Stimulated activated effector memory CD8-positive, alpha-beta T cell treated with anti-CD3 and anti-CD28 coated beads, Interleukin-12 subunit alpha, Interleukin-12 subunit beta, amount 100 ng/mL, for 72 hours (primary cell): ENCODE measurements around the gene CT47B1.
"Not testable (repeated sequence)": the region's sequence is repeated elsewhere in the genome, so short reads cannot be mapped to it uniquely, and the experiment has no call there.

Source experiments
- ATAC-seq: fragments of 150-1000 bp; cut with Tn5 transposase; 2 replicates; pipeline ENCODE4 v1.10.0; 2021
- DNase-seq, 2 donors: peaks; one replicate each; pipeline ENCODE4 v3.0.0; 2021 to 2022; ENCODE audit warnings: low spot score in 2 of 2
- H3K27ac Mint-ChIP-seq: one replicate; pipeline ENCODE4 v1.8.0; 2022; ENCODE audit warnings: mild to moderate bottlenecking, mixed read lengths
- H3K36me3 Mint-ChIP-seq: one replicate; pipeline ENCODE4 v1.8.0; 2022; ENCODE audit warnings: mild to moderate bottlenecking, mixed read lengths
- H3K4me1 Mint-ChIP-seq: one replicate; pipeline ENCODE4 v1.8.0; 2022; ENCODE audit warnings: mixed read lengths
- H3K4me3 Mint-ChIP-seq: one replicate; pipeline ENCODE4 v1.8.0; 2022; ENCODE audit warnings: mild to moderate bottlenecking, mixed read lengths
- H3K9me3 Mint-ChIP-seq: one replicate; pipeline ENCODE4 v1.8.0; 2022; ENCODE audit warnings: mixed read lengths

CT47B1 gene

DNA sequence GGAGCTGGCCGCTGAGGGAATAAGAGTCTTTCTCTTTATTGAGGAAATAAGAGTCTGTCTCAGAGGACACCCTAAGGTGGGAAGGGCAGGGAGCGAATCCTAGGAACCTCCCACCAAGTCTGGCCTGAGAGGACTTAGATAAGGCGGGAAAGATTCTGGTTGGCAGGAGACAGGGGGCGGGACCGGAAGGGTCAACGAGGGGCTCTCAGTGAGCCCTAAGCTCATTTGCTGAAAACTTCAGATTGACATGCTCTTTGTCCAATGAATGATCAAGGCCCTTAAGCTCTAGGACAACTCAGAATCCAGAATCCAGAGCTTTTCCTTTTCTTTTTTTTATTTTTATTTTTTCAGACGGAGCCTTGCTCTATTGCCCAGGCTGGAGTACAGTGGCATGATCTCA is at the start of gene CT47B1:
Gene CT47B1 (minus strand): TSS at position 101 of the 400 bp plus-strand sequence. CDS start 196 bp downstream, outside the sequence.
- ATAC-seq, H3K27ac Mint-ChIP-seq, DNase-seq, H3K36me3 Mint-ChIP-seq, H3K4me3 Mint-ChIP-seq, H3K9me3 Mint-ChIP-seq, H3K4me1 Mint-ChIP-seq: not testable (repeated sequence)

GRCh38 chrX:120874678-120875557 is 748 bp downstream of the CT47B1 start:
- H3K36me3 Mint-ChIP-seq, result no peaks in the 10 kb centered on the region
- ATAC-seq (no peak), DNase-seq (no peak)
- no peaks in the 10 kb centered on the region for H3K9me3 Mint-ChIP-seq
- H3K27ac Mint-ChIP-seq, result no peak overlapping the region
- no peaks in the 10 kb centered on the region for H3K4me1 Mint-ChIP-seq
- no peak overlapping the region for H3K4me3 Mint-ChIP-seq

GRCh38 chrX:120857240-120857639 is 18.4 kb downstream of the CT47B1 start:
- Mint-ChIP-seq H3K36me3 (no peaks in the 10 kb centered on the region), H3K27ac (no peak overlapping the region), H3K4me1 (no peaks in the 10 kb centered on the region), H3K4me3 (no peak overlapping the region), H3K9me3 (no peaks in the 10 kb centered on the region)
- no peak for DNase-seq
- ATAC-seq, result no peak

DNA sequence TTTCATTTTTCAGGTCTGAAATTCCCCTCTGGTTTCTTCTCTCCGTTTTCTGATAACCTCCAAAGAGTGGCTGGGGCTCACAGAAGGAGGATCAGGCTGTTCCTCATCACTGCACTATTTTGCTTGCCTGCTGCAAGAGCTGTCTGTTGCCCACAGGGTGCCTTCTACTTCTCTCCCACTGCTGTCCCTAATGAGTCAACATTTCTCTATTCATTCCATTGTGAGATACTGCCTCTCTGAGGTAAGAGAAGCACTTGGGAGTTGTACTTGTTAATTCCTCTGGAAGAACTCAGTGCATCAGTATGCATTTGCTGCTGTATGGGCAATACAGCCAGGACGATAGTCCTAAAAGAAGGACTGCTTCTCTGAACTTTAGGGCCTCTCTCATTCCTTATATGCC is 34.8 kb downstream of the CT47B1 start:
- Mint-ChIP-seq H3K27ac (no peak overlapping the region), H3K9me3 (no peaks in the 10 kb centered on the region), H3K4me3 (no peak overlapping the region), H3K4me1 (no peaks in the 10 kb centered on the region), H3K36me3 (no peaks in the 10 kb centered on the region)
- ATAC-seq (no peak), DNase-seq (no peak)

GRCh38 chrX:120839491-120839890 is 36.2 kb downstream of the CT47B1 start:
- Mint-ChIP-seq H3K27ac (no peak overlapping the region), H3K36me3 (no peaks in the 10 kb centered on the region), H3K9me3 (no peaks in the 10 kb centered on the region), H3K4me3 (no peak overlapping the region), H3K4me1 (no peaks in the 10 kb centered on the region)
- DNase-seq, result no peak
- no peak for ATAC-seq

- H3K27ac Mint-ChIP-seq, H3K4me1 Mint-ChIP-seq, ATAC-seq, H3K4me3 Mint-ChIP-seq, H3K9me3 Mint-ChIP-seq, DNase-seq, H3K36me3 Mint-ChIP-seq: not testable (repeated sequence)
These were observed 48.5 kb downstream of the CT47B1 start for GRCh38 chrX:120827213-120827612.

GRCh38 chrX:120825146-120825545 is 50.5 kb downstream of the CT47B1 start:
- DNase-seq (no peak), ATAC-seq (no peak)
- H3K4me3 Mint-ChIP-seq, result no peak overlapping the region
- H3K27ac Mint-ChIP-seq, result no peak overlapping the region
- H3K4me1 Mint-ChIP-seq, result no peaks in the 10 kb centered on the region
- H3K9me3 Mint-ChIP-seq, result peaks cover 2% of the 10 kb centered on the region
- H3K36me3 Mint-ChIP-seq, result no peaks in the 10 kb centered on the region

- H3K4me1 Mint-ChIP-seq, result no peaks in the 10 kb centered on the region
- no peak for ATAC-seq
- no peak overlapping the region for H3K4me3 Mint-ChIP-seq
- no peaks in the 10 kb centered on the region for H3K9me3 Mint-ChIP-seq
- no peak overlapping the region for H3K27ac Mint-ChIP-seq
- DNase-seq, result no peak
- no peaks in the 10 kb centered on the region for H3K36me3 Mint-ChIP-seq
These were observed 51.6 kb downstream of the CT47B1 start for GRCh38 chrX:120824021-120824420.

DNA sequence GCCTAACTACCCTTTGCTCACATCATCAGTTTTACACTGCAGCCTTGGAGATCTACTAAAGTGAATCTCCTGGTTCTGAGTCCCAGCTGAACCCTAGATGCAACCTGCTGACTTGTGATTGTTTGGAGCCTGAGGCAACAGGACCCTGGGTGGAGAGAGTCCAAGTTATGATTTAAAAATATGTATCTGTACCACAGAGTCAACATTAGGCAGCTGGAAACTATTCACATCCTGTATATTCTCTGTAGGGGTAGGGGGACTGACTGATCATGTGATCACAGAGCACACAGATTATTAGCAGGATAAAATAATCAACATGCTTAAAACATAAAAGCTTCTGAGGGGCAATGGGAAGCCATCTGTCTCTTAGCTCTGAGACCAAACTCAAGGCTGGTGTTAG is 52.1 kb downstream of the CT47B1 start:
- no peak for DNase-seq
- no peak overlapping the region for H3K4me3 Mint-ChIP-seq
- H3K36me3 Mint-ChIP-seq, result no peaks in the 10 kb centered on the region
- no peaks in the 10 kb centered on the region for H3K4me1 Mint-ChIP-seq
- H3K27ac Mint-ChIP-seq, result no peak overlapping the region
- no peaks in the 10 kb centered on the region for H3K9me3 Mint-ChIP-seq
- ATAC-seq, result no peak
